GM12878 (cell line): ENCODE measurements around the gene GZF1. TPM values are rescaled to one million over a fixed set of nuclear protein-coding genes. Genes with fewer than 3 reads are reported as not detected.

Experiments
- BCL11A ChIP-seq: IDR thresholded peaks from 2 replicates; pipeline ENCODE4 v1.6.1; 2011; ENCODE audit warnings: low read depth, low read length
- CBFB ChIP-seq: IDR thresholded peaks from 2 replicates; pipeline ENCODE4 v1.6.1; 2016; ENCODE audit warnings: antibody characterized with exemption, low read depth
- CREB1 ChIP-seq: IDR thresholded peaks from 2 replicates; pipeline ENCODE4 v1.6.1; 2012; ENCODE audit warnings: low read depth, mild to moderate bottlenecking, inconsistent platforms
- ETV6 ChIP-seq, 2 experiments: fragments of 450-650 bp in 1 of 2; IDR thresholded peaks in 1 of 2; conservative IDR thresholded peaks in 1 of 2; 2 replicates each; pipeline ENCODE4 v1.6.1; 2014; ENCODE audit warnings: antibody characterized with exemption in 1 of 2, borderline replicate concordance in 1 of 2, low read depth in 1 of 2, mild to moderate bottlenecking in 1 of 2, moderate library complexity in 1 of 2
- IRF3 ChIP-seq: fragments of 450-650 bp; IDR thresholded peaks from 2 replicates; pipeline ENCODE4 v1.6.1; 2014; ENCODE audit warnings: mild to moderate bottlenecking
- JUND ChIP-seq: IDR thresholded peaks from 2 replicates; pipeline ENCODE4 v1.6.1; 2012; ENCODE audit warnings: low read depth, mild to moderate bottlenecking, low read length, improper control_type of control experiment, moderate library complexity
- KLF5 ChIP-seq: fragments of 450-650 bp; IDR thresholded peaks from 2 replicates; pipeline ENCODE4 v1.6.1; 2014; ENCODE audit warnings: mild to moderate bottlenecking; ENCODE audit not compliant: partially characterized antibody
- MEF2A ChIP-seq: IDR thresholded peaks from 2 replicates; pipeline ENCODE4 v1.6.1; 2011; ENCODE audit warnings: low read depth, mild to moderate bottlenecking, low read length, moderate library complexity; ENCODE audit not compliant: insufficient read depth
- NFXL1 ChIP-seq: fragments of 450-650 bp; IDR thresholded peaks from 2 replicates; pipeline ENCODE4 v1.6.1; 2017; ENCODE audit warnings: antibody characterized with exemption, mild to moderate bottlenecking, borderline replicate concordance
- NR2C1 ChIP-seq: fragments of 450-650 bp; IDR thresholded peaks from 2 replicates; pipeline ENCODE4 v1.6.1; 2017; ENCODE audit warnings: antibody characterized with exemption, mild to moderate bottlenecking, moderate library complexity
- PAX8 ChIP-seq: fragments of 450-650 bp; IDR thresholded peaks from 2 replicates; pipeline ENCODE4 v1.6.1; 2017; ENCODE audit warnings: mild to moderate bottlenecking, moderate library complexity
- PML ChIP-seq: IDR thresholded peaks from 2 replicates; pipeline ENCODE4 v1.6.1; 2012; ENCODE audit warnings: low read length, inconsistent platforms
- POLR2AphosphoS2 ChIP-seq: IDR thresholded peaks from 2 replicates; pipeline ENCODE4 v1.6.1; 2011; ENCODE audit warnings: low read depth, mild to moderate bottlenecking, low read length, improper control_type of control experiment, moderate library complexity
- RB1 ChIP-seq: fragments of 450-650 bp; formaldehyde crosslinking; IDR thresholded peaks from 2 replicates; pipeline ENCODE4 v1.6.1; 2017; ENCODE audit warnings: mild to moderate bottlenecking, borderline replicate concordance
- RFX5 ChIP-seq: IDR thresholded peaks from 2 replicates; pipeline ENCODE4 v1.6.1; 2011; ENCODE audit warnings: low read depth, low read length, improper control_type of control experiment
- SMAD5 ChIP-seq: IDR thresholded peaks from 2 replicates; pipeline ENCODE4 v1.6.1; 2016; ENCODE audit warnings: antibody characterized with exemption, low read depth
- SMC3 ChIP-seq: IDR thresholded peaks from 2 replicates; pipeline ENCODE4 v1.6.1; 2011; ENCODE audit warnings: low read length, improper control_type of control experiment, borderline replicate concordance
- SP1 ChIP-seq: IDR thresholded peaks from one replicate; pipeline ENCODE4 v1.6.1; 2011; ENCODE audit warnings: low read depth, low read length
- polyA plus RNA-seq, 11 experiments: library from polyadenylated mRNA; depleted of rRNA in 4 of 11; unstranded in 6 of 11; stranded (reverse) in 5 of 11; fragments of >200 nt; fragmentation: Nextera tagmentation in 4 of 11; fragmentation: Illumina TruSeq in 1 of 11; extraction: Ambion mirVana in 4 of 11; extraction: Trizol in 1 of 11; gene quantifications; 1 replicate in 1 of 11; 2 replicates in 10 of 11; pipeline versions ENCODE4 v1.2.1 to v1.2.3, GENCODE V29; 2011 to 2016; ENCODE audit warnings: inconsistent platforms in 2 of 11, missing spikeins in 2 of 11, low read depth in 1 of 11
- total RNA-seq, 4 experiments: library from RNA; depleted of rRNA in 3 of 4; stranded (reverse); fragments of >200 nt in 3 of 4; fragmentation: Illumina TruSeq in 1 of 4; extraction: Trizol in 1 of 4; gene quantifications; 2 replicates each; pipeline versions ENCODE4 v1.2.1 to v1.2.3, GENCODE V29; 2013 to 2021
- TF ChIP-seq, protein P1 (sequence below): fragments of 450-650 bp; conservative IDR thresholded peaks from 2 replicates; pipeline ENCODE4 v1.6.1; 2017; ENCODE audit warnings: mild to moderate bottlenecking, moderate library complexity
- TF ChIP-seq, protein P2 (sequence below): IDR thresholded peaks from 2 replicates; pipeline ENCODE4 v1.6.1; 2011; ENCODE audit warnings: borderline replicate concordance, low read depth, mild to moderate bottlenecking, moderate library complexity, mixed read lengths, low read length; ENCODE audit not compliant: insufficient read depth; ENCODE audit errors: extremely low read length
- TF ChIP-seq, protein P3 (sequence below): IDR thresholded peaks from 2 replicates; pipeline ENCODE4 v1.6.1; 2011; ENCODE audit warnings: low read depth, low read length, improper control_type of control experiment, borderline replicate concordance
- TF ChIP-seq, protein P4 (sequence below): fragments of 450-650 bp; IDR thresholded peaks from 2 replicates; pipeline ENCODE4 v1.6.1; 2017; ENCODE audit warnings: borderline replicate concordance
- TF ChIP-seq, protein P5 (sequence below): IDR thresholded peaks from 2 replicates; pipeline ENCODE4 v1.6.1; 2012; ENCODE audit warnings: low read depth, low read length, improper control_type of control experiment

Gene GZF1
- total and polyA plus RNA-seq, 10 of the 15 experiments (the other 5 are each of a cell fraction or from before 2014, with no cell fraction given), result 2.2 to 19.5 (median 9.7) TPM

DNA sequence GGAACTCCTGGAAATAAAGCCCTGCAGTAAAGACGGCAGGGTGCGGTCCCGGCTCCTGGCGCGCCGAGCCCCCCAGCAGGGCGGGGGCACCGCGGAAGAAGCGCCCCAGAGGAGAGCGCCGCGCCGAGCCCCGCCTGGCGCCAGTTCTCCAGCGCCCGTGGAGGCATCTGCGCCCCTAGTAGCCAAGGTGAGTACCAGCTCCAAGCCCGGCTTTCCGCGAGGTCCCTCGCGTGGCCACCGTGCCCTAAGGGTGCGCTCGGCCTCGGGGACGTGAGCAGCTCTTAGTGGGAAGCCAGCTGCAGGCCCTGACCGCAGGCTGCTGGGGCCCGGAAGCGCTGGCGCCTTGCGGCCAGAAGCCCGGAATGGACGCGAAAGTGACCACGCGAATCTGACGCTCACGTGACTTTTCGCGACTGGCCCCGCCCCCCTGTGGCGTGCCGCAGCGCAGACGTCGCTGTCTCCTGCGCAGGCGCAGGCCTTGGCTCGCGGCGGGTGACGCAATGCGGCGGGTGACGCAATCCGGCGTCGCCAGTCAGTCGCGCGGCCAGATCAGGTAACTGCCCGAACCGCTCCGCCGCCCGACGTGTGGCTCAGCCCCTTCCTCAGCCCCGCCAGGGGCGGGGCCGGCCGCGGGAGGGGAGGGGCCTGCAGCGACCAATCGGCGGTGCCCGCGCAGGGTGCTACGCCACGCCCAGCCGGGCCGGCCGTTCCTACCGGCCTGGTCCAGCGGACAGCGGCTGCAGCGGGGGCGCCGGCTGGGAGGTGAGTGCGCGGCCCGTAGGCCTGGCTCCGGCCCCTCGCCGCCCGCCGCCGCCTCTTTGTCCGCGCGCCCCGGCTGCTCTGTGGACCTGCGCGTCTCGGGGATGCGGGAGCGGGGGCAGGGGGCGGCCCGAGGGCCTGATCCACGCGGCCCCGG, at the start of gene GZF1 (continued):
- TF ChIP-seq NR2C1 (peak; percentile 6; the same call in 1 of the 2 replicates), RFX5 (peak; percentile 13; the same call in 1 of the 2 replicates), SP1 (peak; percentile 65), CREB1 (peak; percentile 99), IRF3 (0 out of 2 replicates have a peak, but pooled peaks have one; percentile 15), BCL11A (peak; percentile 46; the same call in 1 of the 2 replicates), SMC3 (no peak), SMAD5 (peak; percentile 78; the same call in 1 of the 2 replicates), ETV6 (conservative IDR thresholded peaks at IDR 0.05 in 1 of 2, IDR thresholded peaks at IDR 0.05 in 1 of 2; ENCODE audit: borderline replicate concordance in 1 of 2, low read depth in 1 of 2) (peak in 1 of 2 experiments; percentile 42; a peak in 1 of 4 replicates), NFXL1 (0 out of 2 replicates have a peak, but pooled peaks have one; percentile 31), PAX8 (no peak), CBFB (peak; percentile 95), POLR2AphosphoS2 (peak; percentile 81; the same call in 1 of the 2 replicates), MEF2A (no peak), PML (peak; percentile 69), KLF5 (peak; percentile 21), JUND (peak; percentile 83), RB1 (peak; percentile 34; the same call in 1 of the 2 replicates)
- TF ChIP-seq, protein P1, sequence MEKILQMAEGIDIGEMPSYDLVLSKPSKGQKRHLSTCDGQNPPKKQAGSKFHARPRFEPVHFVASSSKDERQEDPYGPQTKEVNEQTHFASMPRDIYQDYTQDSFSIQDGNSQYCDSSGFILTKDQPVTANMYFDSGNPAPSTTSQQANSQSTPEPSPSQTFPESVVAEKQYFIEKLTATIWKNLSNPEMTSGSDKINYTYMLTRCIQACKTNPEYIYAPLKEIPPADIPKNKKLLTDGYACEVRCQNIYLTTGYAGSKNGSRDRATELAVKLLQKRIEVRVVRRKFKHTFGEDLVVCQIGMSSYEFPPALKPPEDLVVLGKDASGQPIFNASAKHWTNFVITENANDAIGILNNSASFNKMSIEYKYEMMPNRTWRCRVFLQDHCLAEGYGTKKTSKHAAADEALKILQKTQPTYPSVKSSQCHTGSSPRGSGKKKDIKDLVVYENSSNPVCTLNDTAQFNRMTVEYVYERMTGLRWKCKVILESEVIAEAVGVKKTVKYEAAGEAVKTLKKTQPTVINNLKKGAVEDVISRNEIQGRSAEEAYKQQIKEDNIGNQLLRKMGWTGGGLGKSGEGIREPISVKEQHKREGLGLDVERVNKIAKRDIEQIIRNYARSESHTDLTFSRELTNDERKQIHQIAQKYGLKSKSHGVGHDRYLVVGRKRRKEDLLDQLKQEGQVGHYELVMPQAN, result peak; percentile 80
- TF ChIP-seq, protein P2, sequence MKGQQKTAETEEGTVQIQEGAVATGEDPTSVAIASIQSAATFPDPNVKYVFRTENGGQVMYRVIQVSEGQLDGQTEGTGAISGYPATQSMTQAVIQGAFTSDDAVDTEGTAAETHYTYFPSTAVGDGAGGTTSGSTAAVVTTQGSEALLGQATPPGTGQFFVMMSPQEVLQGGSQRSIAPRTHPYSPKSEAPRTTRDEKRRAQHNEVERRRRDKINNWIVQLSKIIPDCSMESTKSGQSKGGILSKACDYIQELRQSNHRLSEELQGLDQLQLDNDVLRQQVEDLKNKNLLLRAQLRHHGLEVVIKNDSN, result peak; percentile 96
- TF ChIP-seq, protein P3, sequence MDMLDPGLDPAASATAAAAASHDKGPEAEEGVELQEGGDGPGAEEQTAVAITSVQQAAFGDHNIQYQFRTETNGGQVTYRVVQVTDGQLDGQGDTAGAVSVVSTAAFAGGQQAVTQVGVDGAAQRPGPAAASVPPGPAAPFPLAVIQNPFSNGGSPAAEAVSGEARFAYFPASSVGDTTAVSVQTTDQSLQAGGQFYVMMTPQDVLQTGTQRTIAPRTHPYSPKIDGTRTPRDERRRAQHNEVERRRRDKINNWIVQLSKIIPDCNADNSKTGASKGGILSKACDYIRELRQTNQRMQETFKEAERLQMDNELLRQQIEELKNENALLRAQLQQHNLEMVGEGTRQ, result peak; percentile 89
- TF ChIP-seq, protein P4, sequence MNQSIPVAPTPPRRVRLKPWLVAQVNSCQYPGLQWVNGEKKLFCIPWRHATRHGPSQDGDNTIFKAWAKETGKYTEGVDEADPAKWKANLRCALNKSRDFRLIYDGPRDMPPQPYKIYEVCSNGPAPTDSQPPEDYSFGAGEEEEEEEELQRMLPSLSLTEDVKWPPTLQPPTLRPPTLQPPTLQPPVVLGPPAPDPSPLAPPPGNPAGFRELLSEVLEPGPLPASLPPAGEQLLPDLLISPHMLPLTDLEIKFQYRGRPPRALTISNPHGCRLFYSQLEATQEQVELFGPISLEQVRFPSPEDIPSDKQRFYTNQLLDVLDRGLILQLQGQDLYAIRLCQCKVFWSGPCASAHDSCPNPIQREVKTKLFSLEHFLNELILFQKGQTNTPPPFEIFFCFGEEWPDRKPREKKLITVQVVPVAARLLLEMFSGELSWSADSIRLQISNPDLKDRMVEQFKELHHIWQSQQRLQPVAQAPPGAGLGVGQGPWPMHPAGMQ, result no peak
- TF ChIP-seq, protein P5, sequence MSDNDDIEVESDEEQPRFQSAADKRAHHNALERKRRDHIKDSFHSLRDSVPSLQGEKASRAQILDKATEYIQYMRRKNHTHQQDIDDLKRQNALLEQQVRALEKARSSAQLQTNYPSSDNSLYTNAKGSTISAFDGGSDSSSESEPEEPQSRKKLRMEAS, result peak; percentile 98
